Lung microvascular endothelial cell (primary cell): ENCODE results near the gene TTC21A. TPM values are rescaled to one million over a fixed set of nuclear protein-coding genes. Genes with fewer than 3 reads are reported as not detected.

Experiments used
- DNase-seq, 2 donors: peaks; one replicate each; pipeline versions ENCODE4 v3.0.0 to v3.0.0-alpha.2; 2010; ENCODE audit warnings: low read depth in 2 of 2
- total RNA-seq: library from RNA; depleted of rRNA; stranded (reverse); fragments of >200 nt; gene quantifications from 2 replicates; pipeline ENCODE4 v1.2.1, GENCODE V29; 2014

TTC21A gene
- total RNA-seq, 1 donor from 2014 or later: 1.6 TPM

DNA sequence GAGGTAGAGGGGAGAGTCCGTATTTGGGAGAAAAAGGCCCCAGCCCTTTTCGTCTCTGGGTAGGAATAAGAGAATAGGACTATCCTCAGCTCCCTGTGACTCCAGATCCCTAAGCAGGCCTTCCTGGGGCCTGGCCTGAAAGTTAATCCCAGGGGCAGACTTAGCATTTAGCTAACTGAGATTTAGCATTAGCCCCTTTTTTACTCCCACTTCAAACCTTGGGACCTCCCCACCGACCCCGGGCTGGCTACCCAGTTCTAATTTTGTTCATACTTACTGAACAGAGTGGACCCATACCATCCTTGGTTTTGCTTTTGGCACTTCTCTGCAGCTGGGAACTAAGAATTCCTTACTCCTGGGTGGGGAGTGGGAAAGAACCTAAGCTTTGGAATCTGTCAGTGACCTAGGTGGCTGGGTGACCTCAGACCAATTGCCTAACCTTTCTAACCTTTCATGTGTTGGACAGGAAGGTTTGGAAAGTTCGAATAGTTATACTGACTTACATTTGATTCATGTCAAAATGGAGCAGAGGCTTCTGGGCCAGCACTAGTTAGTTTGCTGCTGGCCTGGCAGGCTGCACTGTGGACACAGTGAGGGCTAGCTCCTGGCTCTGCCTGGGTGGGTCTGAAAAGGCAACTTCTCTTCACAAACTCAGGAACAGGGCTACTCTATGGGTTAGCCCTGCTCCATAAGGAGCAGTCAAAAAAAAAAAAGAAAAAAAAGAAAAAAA lies 11.6 kb downstream of the TTC21A start:
- DNase-seq: no peak

DNA sequence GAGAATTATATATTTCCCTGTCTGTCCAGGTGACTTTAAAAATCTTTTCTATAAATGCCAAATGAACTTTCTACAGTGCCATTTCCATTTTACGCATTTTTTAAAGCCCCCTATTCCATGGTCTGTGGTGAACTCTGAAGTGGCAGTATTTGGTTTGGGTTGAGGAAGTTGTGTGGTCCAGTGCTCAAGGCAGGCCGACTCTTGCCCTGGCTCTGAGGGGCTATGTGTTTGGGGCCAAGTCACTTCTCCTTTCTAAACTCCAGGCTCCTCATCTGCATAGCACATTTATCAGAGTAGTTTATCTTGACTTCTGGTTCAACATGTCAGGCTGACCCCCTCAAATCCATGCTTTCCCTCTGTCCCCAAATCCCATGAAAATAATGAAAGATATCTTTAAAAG lies 14.1 kb downstream of the TTC21A start:
- no peak for DNase-seq

DNA sequence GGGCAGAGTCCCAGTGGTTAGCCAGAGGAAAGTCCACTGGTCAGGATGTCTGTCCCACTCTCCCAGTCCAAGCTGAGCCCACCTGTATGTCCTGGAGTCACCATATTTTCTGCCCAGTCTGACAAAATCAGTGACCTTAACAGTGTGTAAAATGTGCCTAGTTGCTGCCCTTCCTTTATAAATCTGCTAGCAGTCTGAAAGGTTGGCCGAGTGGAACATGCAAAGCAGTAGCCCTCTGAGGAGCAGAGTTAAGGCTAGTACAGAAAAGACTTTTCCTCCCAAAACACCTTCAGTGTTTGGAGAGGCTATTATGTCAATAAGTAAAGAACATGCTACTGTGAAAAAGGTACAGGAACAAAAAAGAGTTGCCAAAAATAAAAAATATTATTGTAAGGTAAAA lies 15.3 kb downstream of the TTC21A start:
- no peak for DNase-seq

DNA sequence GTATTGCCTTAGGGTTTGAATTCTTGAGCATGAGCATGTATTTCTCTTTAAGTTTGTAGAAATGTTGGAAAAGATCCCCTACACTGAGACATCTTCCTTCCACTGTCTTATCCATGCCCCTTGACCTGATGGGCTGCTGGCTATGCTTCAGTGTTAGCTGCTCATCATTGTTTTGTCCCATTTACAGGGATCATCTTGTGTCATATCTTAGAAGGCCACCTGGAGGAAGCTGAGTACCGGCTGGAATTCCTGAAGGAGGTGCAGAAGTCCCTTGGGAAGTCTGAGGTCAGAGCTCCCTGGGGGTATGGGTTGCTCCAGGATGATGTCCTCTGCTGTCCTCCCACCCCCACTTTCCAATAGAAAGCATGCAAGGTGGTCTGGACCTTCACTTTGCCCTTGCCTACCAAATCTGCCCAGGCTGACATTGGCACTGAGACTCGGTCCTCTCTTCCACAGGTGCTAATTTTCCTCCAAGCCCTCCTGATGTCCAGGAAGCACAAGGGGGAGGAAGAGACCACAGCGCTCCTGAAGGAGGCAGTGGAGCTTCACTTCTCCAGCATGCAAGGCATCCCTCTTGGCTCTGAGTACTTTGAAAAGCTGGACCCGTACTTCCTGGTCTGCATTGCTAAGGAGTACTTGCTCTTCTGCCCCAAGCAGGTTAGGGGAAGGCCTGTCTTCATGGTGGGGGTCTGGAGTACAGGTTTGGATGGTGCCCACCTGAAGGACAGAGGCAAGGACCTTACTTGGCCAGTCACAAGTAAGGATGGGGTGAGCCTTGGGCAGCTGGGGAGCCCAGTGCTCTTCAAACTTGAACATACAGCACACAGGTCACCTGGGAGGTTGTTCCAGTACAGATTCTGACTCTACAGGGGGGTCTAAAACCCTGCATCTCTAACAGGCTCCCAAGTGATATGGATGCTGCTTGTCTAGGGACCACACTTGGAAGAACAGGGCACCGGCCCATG lies 17.7 kb downstream of the TTC21A start:
- DNase-seq: peak in 1 of 2 donors; percentile 54

DNA sequence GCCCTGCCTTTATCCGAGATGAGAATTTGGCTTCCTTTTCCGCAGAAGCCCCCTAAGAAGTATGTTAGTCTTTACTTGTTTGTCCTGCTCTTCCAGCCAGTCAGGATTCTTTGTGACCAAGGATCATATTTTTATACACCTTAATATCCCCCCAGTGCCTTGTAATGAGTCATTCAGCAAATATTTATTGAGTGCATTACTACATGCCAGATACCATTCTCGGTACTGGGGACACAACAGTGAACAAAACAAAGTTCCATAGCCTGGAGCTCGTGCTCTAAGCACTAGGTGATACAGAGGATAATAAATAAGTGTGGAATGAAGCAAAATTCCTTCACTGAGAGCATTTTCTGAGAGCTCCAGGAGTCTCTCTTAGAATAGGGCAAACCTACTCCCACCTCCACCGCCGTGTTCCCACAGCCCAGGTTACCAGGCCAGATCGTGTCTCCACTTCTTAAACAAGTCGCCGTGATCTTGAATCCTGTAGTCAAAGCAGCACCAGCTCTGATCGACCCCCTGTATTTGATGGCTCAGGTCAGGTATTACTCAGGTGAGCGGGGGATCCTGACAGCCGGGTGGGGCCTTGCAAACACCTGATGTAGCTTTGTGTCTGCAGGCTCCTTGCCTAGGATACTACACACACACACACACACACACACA lies 18.5 kb downstream of the TTC21A start:
- DNase-seq: no peak

DNA sequence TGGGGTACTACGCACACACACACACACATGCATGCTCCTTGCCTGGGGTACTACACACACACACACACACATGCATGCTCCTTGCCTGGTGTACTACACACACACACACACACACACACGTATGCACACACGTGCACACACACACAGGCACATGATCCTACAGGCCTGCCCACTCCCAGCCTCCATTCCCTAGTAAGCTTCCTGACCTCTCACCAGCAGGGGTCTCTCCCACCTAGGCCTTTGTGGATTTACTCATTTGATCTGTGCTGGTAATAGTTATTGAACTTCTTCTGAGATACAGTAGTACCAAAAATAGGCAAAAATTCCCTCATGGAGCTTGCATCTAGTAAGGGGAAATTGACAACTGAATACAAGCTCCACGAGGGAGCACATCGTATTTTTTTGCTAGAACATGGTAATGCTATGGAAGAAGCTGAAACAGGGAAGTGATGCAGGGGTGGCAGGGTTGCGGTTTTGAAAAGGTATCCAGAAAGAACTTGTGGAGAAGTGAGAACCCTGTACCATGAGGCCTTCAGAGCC lies 19.1 kb downstream of the TTC21A start:
- peak; percentile 78 to 81 for DNase-seq

DNA sequence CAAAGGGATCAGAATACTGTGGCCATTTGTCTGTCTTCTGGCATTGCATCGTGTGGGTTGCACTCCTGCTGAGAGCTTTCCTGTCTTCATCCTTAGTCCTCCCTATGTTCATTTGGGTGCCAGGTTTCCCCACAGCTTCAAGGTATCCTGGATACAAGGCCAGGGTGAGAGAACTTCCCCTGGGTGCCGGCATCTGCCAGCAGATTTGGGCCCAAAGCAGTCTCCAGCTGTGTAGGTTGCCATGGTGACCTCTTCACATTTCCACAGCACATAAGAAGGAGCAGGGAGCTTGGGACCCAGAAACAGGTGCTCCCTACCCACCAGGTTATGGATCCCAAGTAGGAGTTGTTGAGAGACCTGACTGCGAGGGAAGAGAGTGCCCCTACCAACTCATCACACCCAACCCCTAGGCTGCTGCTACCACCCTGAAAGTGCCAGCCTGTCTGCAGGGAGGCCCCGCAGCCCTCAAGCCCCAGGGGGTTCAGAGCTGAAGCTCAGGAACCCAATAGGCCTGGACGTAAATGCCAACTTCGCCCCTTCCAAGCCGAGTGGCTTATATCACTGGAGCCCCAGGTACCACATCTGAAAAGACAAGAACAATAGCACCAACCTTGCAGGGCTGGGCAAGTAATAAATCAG lies 19.9 kb downstream of the TTC21A start:
- DNase-seq: no peak

DNA sequence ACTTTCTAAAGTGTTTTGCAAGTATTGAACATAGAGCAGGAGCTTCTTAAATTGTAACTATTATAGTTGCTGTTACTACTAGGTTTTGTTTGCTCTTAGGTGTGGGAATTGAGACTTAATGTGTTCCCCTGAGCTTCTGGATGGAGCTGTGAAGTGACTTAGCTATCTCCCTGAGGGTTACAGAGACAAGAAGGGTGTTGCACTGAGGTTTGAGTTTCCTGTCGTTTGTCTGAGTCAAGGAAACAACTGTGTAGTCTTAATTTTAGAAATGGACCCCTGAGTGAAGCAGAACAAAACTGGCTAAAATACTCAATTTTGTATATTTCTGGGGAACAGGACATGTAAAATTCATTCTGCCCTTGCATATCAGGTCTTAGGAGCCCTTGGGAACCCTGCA lies 20.4 kb downstream of the TTC21A start:
- no peak for DNase-seq

DNA sequence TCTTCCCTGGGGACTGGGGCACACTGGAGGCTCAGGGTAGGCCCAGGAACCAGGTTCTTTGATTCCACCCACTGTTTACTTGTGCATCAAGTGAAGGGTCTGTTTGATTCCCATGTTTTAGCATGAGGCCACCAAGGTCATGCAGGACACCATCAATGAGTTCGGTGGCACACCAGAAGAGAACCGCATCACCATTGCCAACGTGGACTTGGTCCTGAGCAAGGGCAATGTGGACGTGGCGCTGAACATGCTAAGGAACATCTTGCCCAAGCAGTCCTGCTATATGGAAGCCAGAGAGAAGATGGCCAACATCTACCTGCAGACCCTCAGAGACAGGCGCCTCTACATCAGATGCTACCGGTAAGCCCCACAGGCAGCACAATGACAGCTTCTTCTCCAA lies 21.5 kb downstream of the TTC21A start:
- DNase-seq: no peak

DNA sequence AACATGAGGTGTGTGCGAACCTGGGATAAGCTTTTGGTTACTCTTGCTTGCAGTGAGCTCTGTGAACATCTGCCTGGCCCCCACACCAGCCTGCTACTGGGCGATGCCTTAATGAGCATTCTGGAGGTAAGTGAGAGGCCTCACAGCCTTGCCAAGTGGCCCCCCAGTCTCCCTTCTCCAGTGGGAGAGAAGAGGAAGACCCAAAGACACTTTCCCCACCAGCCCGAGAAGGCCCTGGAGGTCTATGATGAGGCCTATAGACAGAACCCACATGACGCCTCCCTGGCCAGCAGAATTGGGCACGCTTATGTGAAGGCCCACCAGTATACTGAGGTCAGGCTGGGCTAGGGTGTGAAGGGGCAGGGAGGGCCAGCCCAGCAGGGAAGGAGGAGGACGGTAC lies 22.5 kb downstream of the TTC21A start:
- DNase-seq: no peak

DNA sequence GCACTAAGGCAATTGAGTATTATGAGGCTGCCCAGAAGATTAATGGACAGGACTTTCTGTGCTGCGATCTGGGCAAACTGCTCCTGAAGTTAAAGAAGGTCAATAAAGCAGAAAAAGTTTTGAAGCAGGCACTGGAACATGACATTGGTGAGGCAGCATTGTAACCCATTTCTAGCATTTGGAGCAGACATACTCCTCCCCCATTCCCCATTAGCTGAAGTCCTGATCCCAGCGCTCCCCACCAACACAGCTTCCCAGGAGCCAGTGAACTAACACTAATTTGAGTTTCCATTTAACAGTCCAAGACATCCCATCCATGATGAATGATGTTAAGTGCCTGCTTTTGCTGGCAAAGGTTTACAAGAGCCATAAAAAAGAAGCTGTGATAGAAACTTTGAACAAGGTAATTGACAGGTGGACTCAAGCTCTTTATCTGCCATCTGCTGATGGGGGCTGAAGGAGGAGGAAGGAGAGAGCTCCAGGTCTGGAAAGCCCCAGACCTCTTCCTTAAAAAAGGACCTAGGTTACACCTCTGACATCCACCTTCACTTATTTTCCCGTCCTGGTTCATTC lies 23.3 kb downstream of the TTC21A start:
- no peak for DNase-seq

DNA sequence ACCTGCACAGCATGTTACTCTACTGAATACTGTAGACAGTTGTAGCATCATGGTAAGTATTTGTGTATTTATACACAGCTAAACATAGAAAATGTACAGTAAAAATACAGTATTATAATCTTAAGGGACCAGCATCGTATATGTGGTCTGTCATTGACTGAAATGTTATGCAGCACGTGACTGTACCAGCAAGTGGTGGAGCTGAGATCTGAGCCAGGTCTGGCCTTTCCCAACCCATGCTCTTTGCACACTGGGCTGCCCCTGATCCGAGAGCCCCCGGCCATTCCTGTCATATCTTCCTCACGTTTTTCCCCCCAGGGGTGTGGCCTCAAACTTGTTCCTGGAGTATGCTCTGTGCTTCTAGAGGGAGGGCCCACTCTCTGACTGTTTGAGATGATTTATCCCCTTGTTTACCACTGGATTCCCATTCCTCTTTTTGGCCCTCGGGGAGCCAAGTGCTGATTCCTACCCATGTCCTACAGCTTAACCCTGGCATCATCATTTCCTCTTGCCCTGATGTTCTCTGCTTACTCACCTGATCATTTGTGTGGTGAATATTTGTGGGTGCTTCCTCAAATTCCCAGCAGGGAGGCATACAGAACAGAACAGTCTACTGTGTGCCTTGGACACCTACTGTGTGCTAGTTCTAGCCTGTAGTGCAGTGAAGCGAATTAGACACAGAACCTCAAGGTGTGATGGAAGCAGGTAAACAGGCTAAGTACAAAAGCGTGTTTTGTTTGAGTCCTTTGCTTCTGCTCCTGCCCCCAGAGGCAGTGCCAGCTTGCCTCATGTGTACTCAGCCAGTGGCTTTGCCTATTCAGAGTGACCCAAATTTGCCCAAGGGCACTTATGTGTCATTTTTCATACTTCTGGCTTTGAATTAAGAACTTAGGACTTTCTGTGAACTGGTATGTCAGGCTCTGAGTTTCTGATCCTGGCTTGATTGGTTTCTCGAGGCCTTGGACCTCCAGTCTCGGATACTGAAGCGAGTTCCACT lies 24.9 kb downstream of the TTC21A start:
- DNase-seq: no peak

DNA sequence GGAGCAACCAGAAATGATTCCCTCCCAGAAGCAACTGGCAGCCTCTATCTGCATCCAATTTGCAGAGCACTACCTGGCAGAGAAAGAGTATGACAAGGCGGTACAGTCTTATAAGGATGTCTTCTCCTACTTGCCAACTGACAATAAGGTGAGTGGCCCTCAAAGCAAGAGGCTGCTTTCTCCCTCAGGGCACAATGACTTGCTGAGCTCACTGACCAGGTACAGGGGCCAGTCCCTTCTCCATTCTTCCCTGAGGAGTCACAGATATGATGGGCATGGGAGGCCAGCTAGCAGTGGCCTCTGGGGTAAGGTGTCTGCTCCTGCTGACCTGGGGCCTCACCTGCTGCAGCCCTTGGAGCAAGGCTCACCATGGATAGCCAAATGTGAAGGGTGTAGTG lies 25.6 kb downstream of the TTC21A start:
- DNase-seq: no peak

DNA sequence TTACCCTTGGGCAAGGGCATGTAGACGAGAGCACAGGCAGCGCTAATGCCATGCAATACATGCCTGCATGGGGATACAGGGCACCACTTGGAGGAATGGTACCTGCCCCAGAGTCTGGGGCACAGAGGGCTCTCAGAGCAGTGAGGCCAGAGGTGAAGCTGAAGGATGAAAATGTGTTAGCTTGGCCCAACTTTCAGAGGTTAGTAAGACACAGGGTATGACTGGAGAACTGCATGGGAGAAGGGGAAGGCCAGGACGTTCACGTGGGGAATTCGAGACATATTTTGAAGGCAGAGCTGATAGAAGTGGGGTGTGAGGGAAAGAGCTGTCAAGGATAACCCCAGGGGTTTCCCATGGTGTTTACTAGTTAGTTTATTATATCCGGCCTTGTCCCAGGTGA lies 26.3 kb downstream of the TTC21A start:
- no peak for DNase-seq

DNA sequence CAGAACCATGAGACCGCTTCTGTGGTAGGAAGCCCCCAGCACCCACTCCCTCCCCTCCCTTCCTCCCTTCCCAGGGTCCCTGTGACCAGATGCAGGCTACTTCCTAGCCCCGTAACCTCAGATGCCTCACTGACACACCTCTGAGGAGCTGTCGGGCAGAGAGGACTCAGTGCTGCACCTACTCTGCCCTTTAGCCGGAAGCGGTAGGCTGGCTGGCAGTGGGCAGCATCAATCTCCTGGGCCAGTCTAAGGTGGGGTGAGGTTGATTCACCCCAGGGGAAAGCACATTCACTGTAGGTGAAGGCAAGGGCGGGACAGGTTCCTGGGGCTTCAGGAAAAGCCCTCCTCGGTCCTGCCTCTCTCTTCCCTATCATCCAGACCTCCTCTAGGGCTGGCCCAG lies 26.8 kb downstream of the TTC21A start:
- DNase-seq: no peak

DNA sequence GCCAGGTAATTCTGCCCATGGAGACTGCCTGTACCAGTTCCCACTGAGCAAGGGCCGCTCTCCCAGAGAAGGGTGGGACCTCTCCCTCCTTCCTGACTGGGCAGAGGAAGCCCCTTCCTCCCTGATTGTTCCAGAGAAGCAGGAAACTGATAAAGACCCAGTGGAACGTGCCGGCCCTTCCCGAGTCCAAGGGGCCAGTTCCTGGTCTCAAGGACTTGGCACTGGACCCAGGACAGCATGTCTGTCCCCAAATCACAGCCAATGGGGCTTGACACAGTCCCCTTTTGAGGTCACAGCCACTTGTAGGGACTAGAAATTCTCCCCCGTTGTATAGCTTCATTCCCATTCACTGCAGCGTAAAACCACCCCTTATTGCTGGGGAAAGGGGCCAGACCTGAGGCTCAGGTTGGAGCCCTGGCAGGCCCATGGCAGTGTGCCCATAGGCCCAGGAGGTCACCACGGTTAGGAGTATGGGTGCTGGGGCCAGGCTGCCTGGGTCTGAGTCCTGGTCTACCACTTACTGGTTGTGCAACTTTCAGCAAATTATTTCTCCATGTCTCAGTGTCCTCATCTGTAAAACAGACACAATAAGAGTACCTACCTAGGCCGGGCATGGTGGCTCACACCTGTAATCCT lies 27.8 kb downstream of the TTC21A start:
- no peak for DNase-seq

DNA sequence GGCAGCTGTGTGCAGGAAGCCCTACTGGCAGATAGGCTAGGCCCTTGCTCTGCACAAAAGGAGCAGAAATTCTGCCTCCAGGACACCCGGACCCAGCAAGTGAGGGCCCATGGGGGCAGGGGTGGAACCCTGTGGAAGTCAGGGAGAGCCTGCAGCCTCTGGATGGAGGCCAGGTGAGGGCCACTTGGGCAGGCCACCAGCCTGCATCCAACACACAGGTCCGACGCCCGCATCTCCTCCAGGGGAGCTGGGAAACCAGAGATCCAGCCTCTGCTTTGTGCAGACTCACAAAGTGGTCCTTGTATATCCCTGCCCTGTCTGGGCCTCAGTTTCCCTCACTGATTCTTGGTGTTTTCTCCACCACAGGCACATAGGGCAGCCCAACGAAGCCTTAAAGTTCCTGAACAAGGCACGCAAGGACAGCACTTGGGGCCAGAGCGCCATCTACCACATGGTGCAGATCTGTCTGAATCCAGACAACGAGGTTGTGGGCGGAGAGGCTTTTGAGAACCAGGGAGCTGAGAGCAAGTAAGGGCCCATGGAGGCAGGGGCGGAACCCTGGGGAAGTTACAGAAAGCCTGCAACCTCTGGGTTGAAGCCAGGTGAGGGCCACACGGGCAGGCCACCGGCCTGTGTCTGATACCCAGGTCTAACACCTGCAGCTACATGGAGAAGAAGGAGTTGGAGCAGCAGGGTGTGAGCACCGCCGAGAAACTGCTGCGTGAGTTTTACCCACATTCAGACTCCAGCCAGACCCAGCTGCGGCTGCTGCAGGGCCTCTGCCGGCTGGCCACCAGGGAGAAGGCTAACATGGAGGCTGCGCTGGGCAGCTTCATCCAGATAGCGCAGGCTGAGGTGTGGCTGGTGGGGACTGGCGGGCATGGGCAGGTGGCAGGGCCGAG lies 29.3 kb downstream of the TTC21A start:
- DNase-seq: no peak

DNA sequence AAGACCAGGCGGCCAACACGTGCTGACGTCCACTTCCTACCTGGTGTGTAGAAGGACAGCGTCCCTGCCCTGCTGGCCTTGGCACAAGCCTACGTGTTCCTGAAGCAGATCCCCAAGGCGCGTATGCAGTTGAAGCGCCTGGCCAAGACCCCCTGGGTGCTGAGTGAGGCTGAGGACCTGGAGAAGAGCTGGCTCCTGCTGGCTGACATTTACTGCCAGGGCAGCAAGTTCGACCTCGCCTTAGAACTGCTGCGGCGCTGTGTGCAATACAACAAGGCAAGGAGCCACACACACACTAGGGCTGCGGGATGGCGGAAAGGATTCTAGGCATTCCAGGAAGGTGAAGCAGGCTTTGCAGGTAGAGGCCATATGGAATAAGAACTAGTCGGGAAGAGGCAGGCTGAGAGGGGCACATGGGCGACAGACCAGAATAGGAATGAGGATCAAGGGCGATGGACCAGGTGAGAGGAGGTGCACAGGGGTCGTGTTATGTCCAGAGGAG lies 30.0 kb downstream of the TTC21A start:
- DNase-seq: no peak
